Endothelial cell of umbilical vein (primary cell): ENCODE data around the gene ARL2BP. TPM values are rescaled to one million over a fixed set of nuclear protein-coding genes. Genes with fewer than 3 reads are reported as not detected.

Source experiments
- BruUV-seq: library from RNA; stranded (reverse); fragments of 400-500 nt; replicated peaks from 2 replicates; lab custom pipeline; 2021; lab: Mats Ljungman, UMichigan
- CTCF ChIA-PET: fragments of 300-600, 350-600 bp; sonication (Branson Sonifier 250); formaldehyde crosslinking; loops from one replicate; lab custom pipeline; 2021; ENCODE audit warnings: antibody characterized with exemption, inconsistent platforms; lab: Charles Lee
- POLR2A ChIA-PET: fragments of 300-600, 350-600 bp; sonication (Branson Sonifier 250); formaldehyde crosslinking; loops from one replicate; lab custom pipeline; 2021; ENCODE audit warnings: antibody characterized with exemption, inconsistent platforms; lab: Charles Lee
- DNase-seq: peaks from one replicate; pipeline ENCODE4 v3.0.0-alpha.2; 2011; ENCODE audit warnings: low read depth, low spot score
- FAIRE-seq: peaks from 2 replicates; lab custom pipeline; 2011; peaks lifted over from hg19 to GRCh38; lab: Jason Lieb, UNC
- H2AFZ ChIP-seq: 2 replicates; pipeline ENCODE4 v1.6.0; 2012; ENCODE audit warnings: low read depth, low read length, control low read depth, inconsistent platforms
- H3K27ac ChIP-seq: 2 replicates; pipeline ENCODE4 v1.5.1; 2011; ENCODE audit warnings: low read depth, mild to moderate bottlenecking, control low read depth, low read length, moderate library complexity; ENCODE audit not compliant: insufficient read depth
- H3K27me3 ChIP-seq, 2 experiments: 2 replicates each; pipeline versions ENCODE4 v1.6.0 to v1.6.1; 2011; ENCODE audit warnings: low read length in 2 of 2, mixed read lengths in 1 of 2; ENCODE audit not compliant: control insufficient read depth in 2 of 2, insufficient read depth in 2 of 2
- H3K36me3 ChIP-seq, 2 experiments: 2 replicates in 1 of 2; 3 replicates in 1 of 2; pipeline ENCODE4 v1.5.1; 2011; ENCODE audit warnings: low read length in 2 of 2, mild to moderate bottlenecking in 1 of 2, moderate library complexity in 1 of 2; ENCODE audit not compliant: control insufficient read depth in 2 of 2, insufficient read depth in 2 of 2; ENCODE audit errors: extremely low read depth in 1 of 2
- H3K4me1 ChIP-seq: 3 replicates; pipeline ENCODE4 v1.5.1; 2011; ENCODE audit warnings: mild to moderate bottlenecking, low read length; ENCODE audit not compliant: control insufficient read depth, insufficient read depth; ENCODE audit errors: extremely low read depth
- H3K4me2 ChIP-seq: 2 replicates; pipeline ENCODE4 v1.6.1; 2011; ENCODE audit warnings: low read length, control low read depth, mixed read lengths; ENCODE audit not compliant: insufficient read depth
- H3K4me3 ChIP-seq, 3 experiments: fragments of 200-600 bp in 1 of 3; sonication (generic), shearing (Covaris generic) in 1 of 3; replicated peaks in 1 of 3; 2 replicates each; pipeline ENCODE4 v1.5.1; 2011 to 2016; ENCODE audit warnings: control low read depth in 3 of 3, low read length in 3 of 3, mild to moderate bottlenecking in 2 of 3, inconsistent platforms in 1 of 3, low read depth in 1 of 3, moderate library complexity in 1 of 3; ENCODE audit not compliant: insufficient read depth in 1 of 3
- H3K79me2 ChIP-seq: 2 replicates; pipeline ENCODE4 v1.6.0; 2012; ENCODE audit warnings: low read length, inconsistent platforms; ENCODE audit not compliant: control insufficient read depth, insufficient read depth
- H3K9ac ChIP-seq: replicated peaks from 2 replicates; pipeline ENCODE3; 2011; ENCODE audit warnings: low read length, control low read depth; ENCODE audit not compliant: insufficient read depth; ENCODE audit errors: extremely low read depth
- H3K9me1 ChIP-seq: replicated peaks from 3 replicates; pipeline ENCODE4 v1.6.0; 2011; ENCODE audit warnings: mild to moderate bottlenecking, low read length; ENCODE audit not compliant: control insufficient read depth, insufficient read depth; ENCODE audit errors: extremely low read depth
- H3K9me3 ChIP-seq: replicated peaks from 2 replicates; pipeline ENCODE4 v1.5.1; 2012; ENCODE audit warnings: low read length, inconsistent platforms; ENCODE audit not compliant: control insufficient read depth, insufficient read depth
- H4K20me1 ChIP-seq: replicated peaks from 2 replicates; pipeline ENCODE3; 2011; ENCODE audit warnings: mild to moderate bottlenecking, low read length; ENCODE audit not compliant: control insufficient read depth, insufficient read depth; ENCODE audit errors: extremely low read depth
- CTCF ChIP-seq, 2 donors: IDR thresholded peaks; 1 replicate in 1 of 2; 2 replicates in 1 of 2; pipeline ENCODE4 v1.5.1; 2011; ENCODE audit warnings: low read length in 2 of 2, mild to moderate bottlenecking in 2 of 2, moderate library complexity in 2 of 2, control low read depth in 1 of 2, inconsistent platforms in 1 of 2, low read depth in 1 of 2; ENCODE audit not compliant: insufficient read depth in 1 of 2; ENCODE audit errors: extremely low read depth in 1 of 2
- EZH2 ChIP-seq: IDR thresholded peaks from 2 replicates; pipeline ENCODE4 v1.6.1; 2012; ENCODE audit warnings: borderline replicate concordance, low read depth, mild to moderate bottlenecking, moderate library complexity, low read length, inconsistent platforms; ENCODE audit not compliant: severe bottlenecking
- FOS ChIP-seq: IDR thresholded peaks from 2 replicates; pipeline ENCODE4 v1.6.1; 2011; ENCODE audit warnings: mild to moderate bottlenecking, low read length, moderate library complexity, borderline replicate concordance; ENCODE audit not compliant: insufficient read depth
- GATA2 ChIP-seq: IDR thresholded peaks from 2 replicates; pipeline ENCODE4 v1.7.0; 2011; ENCODE audit warnings: low read depth, mild to moderate bottlenecking, moderate library complexity, mixed read lengths, low read length; ENCODE audit not compliant: insufficient read length, insufficient read depth
- JUN ChIP-seq: IDR thresholded peaks from 2 replicates; pipeline ENCODE4 v1.6.1; 2011; ENCODE audit warnings: borderline replicate concordance, low read depth; ENCODE audit not compliant: insufficient read length, insufficient read depth
- MAX ChIP-seq: IDR thresholded peaks from 2 replicates; pipeline ENCODE4 v1.6.1; 2011; ENCODE audit not compliant: insufficient read depth, insufficient read length
- MYC ChIP-seq: IDR thresholded peaks from one replicate; pipeline ENCODE4 v1.6.1; 2011; ENCODE audit warnings: mild to moderate bottlenecking, low read depth, low read length
- POLR2A ChIP-seq: IDR thresholded peaks from 2 replicates; pipeline ENCODE4 v1.6.1; 2012; ENCODE audit warnings: low read depth, mild to moderate bottlenecking, control low read depth, low read length
- POLR2AphosphoS5 ChIP-seq: IDR thresholded peaks from 2 replicates; pipeline ENCODE4 v1.6.1; 2012; ENCODE audit warnings: low read depth, mild to moderate bottlenecking, control low read depth, low read length, moderate library complexity; ENCODE audit not compliant: insufficient read depth
- dilution Hi-C: fragments of 300-500 bp; cut with MboI; formaldehyde crosslinking; loops from one replicate; pipeline ENCODE4 v1.15.0; 2019; ENCODE audit warnings: low sequenced_read_pairs; ENCODE audit not compliant: extremely low pct_ligation_motif_present
- intact Hi-C: fragments of 100-400 bp; cut with micrococcal nuclease; formaldehyde crosslinking; loops from one replicate; pipeline ENCODE4 v1.10.0; 2022
- polyA plus RNA-seq, 4 experiments: library from polyadenylated mRNA; depleted of rRNA in 3 of 4; stranded (reverse) in 3 of 4; unstranded in 1 of 4; fragments of >200 nt; gene quantifications; 2 replicates each; pipeline versions ENCODE4 v1.2.1 to v1.2.3, GENCODE V29; 2011 to 2012; ENCODE audit warnings: missing spikeins in 1 of 4
- total RNA-seq: library from RNA; stranded (reverse); gene quantifications from 2 replicates; pipeline ENCODE4 v1.2.3, GENCODE V29; 2021

The ARL2BP gene
- total and polyA plus RNA-seq, 2 donors (not counting 3 experiments of a cell fraction or from before 2014, with no cell fraction given): 80.4 to 111 TPM

GRCh38 chr16:57261806-57262205, 16.7 kb downstream of the ARL2BP start:
- Histone ChIP-seq H3K9me3 (no peaks in the 10 kb centered on the region), H3K9me1 (no peaks in the 10 kb centered on the region), H3K9ac (no peak overlapping the region), H3K27me3 (no peaks in the 10 kb centered on the region), H3K79me2 (no peaks in the 10 kb centered on the region), H2AFZ (no peak overlapping the region), H3K4me3 (no peak overlapping the region), H4K20me1 (no peaks in the 10 kb centered on the region), H3K4me2 (no peak overlapping the region), H3K36me3 (no peaks in the 10 kb centered on the region), H3K27ac (peak overlapping the region; percentile 92), H3K4me1 (peaks cover 30% of the 10 kb centered on the region)
- DNase-seq (no peak), FAIRE-seq (no peak)
- dilution Hi-C loops: no loop called here
- BruUV-seq: no TSS peak
- POLR2A ChIA-PET: no interaction called here
- TF ChIP-seq POLR2AphosphoS5 (no peak), MYC (no peak), POLR2A (no peak), EZH2 (no peak), GATA2 (no peak), CTCF (IDR thresholded peaks at IDR 0.05; ENCODE audit: extremely low read depth in 1 of 2, insufficient read depth in 1 of 2, low read depth in 1 of 2, low read length in 2 of 2) (no peak), JUN (no peak), FOS (no peak), MAX (no peak)
- CTCF ChIA-PET: no interaction called here
- intact Hi-C loops: loop anchor here (2.0 kb wide), 1 partner anchor 75 kb away; the partner anchor contains the start of genes PSME3IP1 and RSPRY1
